Astrocyte of the cerebellum (primary cell): Measurements from ENCODE around the gene ARL17B.
"Not testable (repeated sequence)": the region's sequence is repeated elsewhere in the genome, so short reads cannot be mapped to it uniquely, and the experiment has no call there.

Experiments
- DNase-seq: peaks from one replicate; pipeline ENCODE4 v3.0.0-alpha.2; 2011; ENCODE audit warnings: low read depth
- H3K4me3 ChIP-seq: 2 replicates; pipeline ENCODE4 v1.5.1; 2011; ENCODE audit warnings: mild to moderate bottlenecking, low read depth, low read length, moderate library complexity
- CTCF ChIP-seq: IDR thresholded peaks from 2 replicates; pipeline ENCODE4 v1.5.1; 2012; ENCODE audit warnings: low read length, low read depth, moderate library complexity, mild to moderate bottlenecking; ENCODE audit errors: missing control alignments
- in situ Hi-C: cut with HindIII; loops from 2 replicates; pipeline ENCODE4 v1.10.0; 2017; ENCODE audit warnings: low sequenced_read_pairs

Gene ARL17B

GRCh38 chr17:46342131-46342530 is 19.4 kb downstream of the ARL17B start:
- H3K4me3 ChIP-seq, in situ Hi-C loops, DNase-seq: not testable (repeated sequence)

- DNase-seq, H3K4me3 ChIP-seq, in situ Hi-C loops: not testable (repeated sequence)
These were observed 20.3 kb downstream of the ARL17B start for GRCh38 chr17:46341220-46341619.

- DNase-seq, in situ Hi-C loops, H3K4me3 ChIP-seq: not testable (repeated sequence)
These were observed 66.7 kb downstream of the ARL17B start, which contains the start of gene LRRC37A for GRCh38 chr17:46294831-46295230. Gene LRRC37A (plus strand): TSS chr17:46295131. CDS start chr17:46295134, 3 bp downstream.

- DNase-seq, in situ Hi-C loops, H3K4me3 ChIP-seq: not testable (repeated sequence)
These were observed 69.9 kb downstream of the ARL17B start for GRCh38 chr17:46291618-46292017.

- in situ Hi-C loops, H3K4me3 ChIP-seq, DNase-seq: not testable (repeated sequence)
These were observed 70.5 kb downstream of the ARL17B start for GRCh38 chr17:46290906-46291546.

- in situ Hi-C loops, DNase-seq: not testable (repeated sequence)
These were observed 74.0 kb downstream of the ARL17B start for GRCh38 chr17:46287587-46287986.

GRCh38 chr17:46286764-46287221 is 74.8 kb downstream of the ARL17B start:
- peak; percentile 55 for TF ChIP-seq CTCF
- in situ Hi-C loops, DNase-seq, H3K4me3 ChIP-seq: not testable (repeated sequence)

More at GRCh38 chr17:46287587-46287986, 74.0 kb downstream of the ARL17B start:
- H3K4me3 ChIP-seq = not testable (repeated sequence)

GRCh38 chr17:46285500-46285899 is 76.1 kb downstream of the ARL17B start:
- DNase-seq, in situ Hi-C loops: not testable (repeated sequence)

GRCh38 chr17:46284467-46284866 is 77.1 kb downstream of the ARL17B start:
- DNase-seq, in situ Hi-C loops, H3K4me3 ChIP-seq: not testable (repeated sequence)

More at GRCh38 chr17:46285500-46285899, 76.1 kb downstream of the ARL17B start:
- not testable (repeated sequence) for H3K4me3 ChIP-seq

- DNase-seq, in situ Hi-C loops, H3K4me3 ChIP-seq: not testable (repeated sequence)
These were observed 78.9 kb downstream of the ARL17B start for GRCh38 chr17:46282635-46283034.

GRCh38 chr17:46281336-46281735 is 80.2 kb downstream of the ARL17B start:
- DNase-seq, H3K4me3 ChIP-seq, in situ Hi-C loops: not testable (repeated sequence)

GRCh38 chr17:46276728-46277479 is 84.7 kb downstream of the ARL17B start:
- H3K4me3 ChIP-seq, in situ Hi-C loops, DNase-seq: not testable (repeated sequence)
